SK-N-SH (cell line): ENCODE results near the gene CLEC4G. TPM values are rescaled to one million over a fixed set of nuclear protein-coding genes. Genes with fewer than 3 reads are reported as not detected.

Source experiments
- CTCF ChIA-PET: fragments of 300-600, 350-600 bp; formaldehyde crosslinking; extraction: SDS; loops from one replicate; lab custom pipeline; 2021; lab: Yijun Ruan, JAX
- POLR2A ChIA-PET: fragments of 350-600 bp; sonication (Branson Sonifier 250); formaldehyde crosslinking; extraction: SDS; loops from one replicate; lab custom pipeline; 2020; ENCODE audit warnings: antibody characterized with exemption, inconsistent platforms; lab: Yijun Ruan, JAX
- DNase-seq: peaks from one replicate; pipeline ENCODE4 v3.0.0; 2012
- H2AFZ ChIP-seq: fragments of 200-600 bp; sonication (generic); 2 replicates; pipeline ENCODE4 v1.8.1; 2016; ENCODE audit warnings: antibody characterized with exemption, mild to moderate bottlenecking, low read depth
- H3F3A ChIP-seq: fragments of 200-600 bp; sonication (generic); replicated peaks from 2 replicates; pipeline ENCODE3; 2016; ENCODE audit warnings: antibody characterized with exemption, mild to moderate bottlenecking; ENCODE audit not compliant: insufficient read depth
- H3K27ac ChIP-seq, 2 experiments: fragments of 200-500 bp in 1 of 2; fragments of 200-600 bp in 1 of 2; sonication (Bioruptor generic) in 1 of 2; sonication (generic), shearing (Covaris generic) in 1 of 2; 2 replicates each; pipeline versions ENCODE4 v1.5.1 to v1.6.1; 2014 to 2016; ENCODE audit warnings: low read depth in 2 of 2, inconsistent platforms in 1 of 2, low read length in 1 of 2, mild to moderate bottlenecking in 1 of 2, mixed read lengths in 1 of 2
- H3K27me3 ChIP-seq: fragments of 200-600 bp; sonication (generic), shearing (Covaris generic); 2 replicates; pipeline ENCODE4 v1.6.1; 2016; ENCODE audit warnings: mixed run types; ENCODE audit not compliant: insufficient read depth
- H3K36me3 ChIP-seq, 2 experiments: fragments of 200-500 bp in 1 of 2; fragments of 200-600 bp in 1 of 2; sonication (Bioruptor generic) in 1 of 2; sonication (generic) in 1 of 2; replicated peaks in 1 of 2; 2 replicates each; pipeline versions ENCODE3 to v1.5.1; 2014 to 2016; ENCODE audit warnings: low read length in 1 of 2, mild to moderate bottlenecking in 1 of 2; ENCODE audit not compliant: insufficient read depth in 2 of 2, control insufficient read depth in 1 of 2
- H3K4me1 ChIP-seq, 2 experiments: fragments of 200-500 bp in 1 of 2; fragments of 200-600 bp in 1 of 2; sonication (Bioruptor generic) in 1 of 2; sonication (generic), shearing (Covaris generic) in 1 of 2; 2 replicates each; pipeline versions ENCODE4 v1.5.1 to v1.6.1; 2014 to 2016; ENCODE audit warnings: low read depth in 1 of 2, low read length in 1 of 2, mixed run types in 1 of 2; ENCODE audit not compliant: insufficient read depth in 2 of 2, control insufficient read depth in 1 of 2
- H3K4me2 ChIP-seq: fragments of 200-600 bp; sonication (generic), shearing (Covaris generic); 2 replicates; pipeline ENCODE4 v1.6.1; 2017; ENCODE audit warnings: mixed run types
- H3K4me3 ChIP-seq, 2 experiments: fragments of 200-500 bp in 1 of 2; fragments of 200-600 bp in 1 of 2; sonication (Bioruptor generic) in 1 of 2; sonication (generic), shearing (Covaris generic) in 1 of 2; 2 replicates each; pipeline versions ENCODE4 v1.5.1 to v1.8.1; 2014 to 2016; ENCODE audit warnings: low read depth in 2 of 2, inconsistent platforms in 1 of 2, low read length in 1 of 2, mild to moderate bottlenecking in 1 of 2, mixed read lengths in 1 of 2, moderate library complexity in 1 of 2
- H3K79me2 ChIP-seq: fragments of 200-600 bp; sonication (generic); 2 replicates; pipeline ENCODE4 v1.8.1; 2017; ENCODE audit warnings: mild to moderate bottlenecking; ENCODE audit not compliant: insufficient read depth
- H3K9ac ChIP-seq: fragments of 200-600 bp; sonication (generic); 2 replicates; pipeline ENCODE4 v1.6.1; 2017; ENCODE audit warnings: mixed run types
- H3K9me2 ChIP-seq: fragments of 200-600 bp; sonication (generic); 2 replicates; pipeline ENCODE4 v1.6.1; 2017; ENCODE audit warnings: mixed run types
- H3K9me3 ChIP-seq: fragments of 200-600 bp; sonication (generic); 2 replicates; pipeline ENCODE4 v1.6.1; 2017; ENCODE audit warnings: mixed run types, mild to moderate bottlenecking, moderate library complexity
- H4K20me1 ChIP-seq: fragments of 200-600 bp; sonication (generic); 2 replicates; pipeline ENCODE4 v1.6.1; 2017; ENCODE audit warnings: mild to moderate bottlenecking, mixed run types; ENCODE audit not compliant: insufficient read depth
- FOSL2 ChIP-seq: IDR thresholded peaks from 2 replicates; pipeline ENCODE4 v1.4.0; 2012; ENCODE audit warnings: low read depth, mild to moderate bottlenecking, moderate library complexity, borderline replicate concordance
- FOXJ3 ChIP-seq: sonication (generic); formaldehyde crosslinking; IDR thresholded peaks from 2 replicates; pipeline ENCODE4 v1.5.1; 2020; ENCODE audit warnings: mild to moderate bottlenecking, missing genetic modification reagents
- GABPA ChIP-seq: IDR thresholded peaks from 2 replicates; pipeline ENCODE4 v1.4.0; 2012; ENCODE audit warnings: low read depth, mild to moderate bottlenecking
- GATA2 ChIP-seq: sonication (generic); formaldehyde crosslinking; IDR thresholded peaks from 2 replicates; pipeline ENCODE4 v1.5.0; 2020; ENCODE audit warnings: mild to moderate bottlenecking, missing genetic modification reagents
- MEF2A ChIP-seq: IDR thresholded peaks from 2 replicates; pipeline ENCODE4 v1.4.0; 2012; ENCODE audit warnings: low read depth, borderline replicate concordance
- MXI1 ChIP-seq: IDR thresholded peaks from 2 replicates; pipeline ENCODE4 v1.6.1; 2012; ENCODE audit warnings: mild to moderate bottlenecking, low read depth, low read length, improper control_type of control experiment
- NFIC ChIP-seq: IDR thresholded peaks from 2 replicates; pipeline ENCODE4 v1.4.0; 2012; ENCODE audit warnings: borderline replicate concordance
- NRF1 ChIP-seq: IDR thresholded peaks from 2 replicates; pipeline ENCODE4 v1.6.1; 2012; ENCODE audit warnings: low read depth, mild to moderate bottlenecking, low read length
- POLR2AphosphoS5 ChIP-seq: IDR thresholded peaks from 2 replicates; pipeline ENCODE4 v1.6.1; 2012; ENCODE audit warnings: low read depth, low read length
- RAD21 ChIP-seq: IDR thresholded peaks from 2 replicates; pipeline ENCODE4 v1.6.1; 2012; ENCODE audit warnings: mild to moderate bottlenecking, low read length
- RCOR1 ChIP-seq: fragments of 150-350 bp; IDR thresholded peaks from 2 replicates; pipeline ENCODE4 v1.6.1; 2017; ENCODE audit warnings: antibody characterized with exemption, low read length
- RFX5 ChIP-seq: IDR thresholded peaks from 2 replicates; pipeline ENCODE4 v1.6.1; 2012; ENCODE audit warnings: mild to moderate bottlenecking, improper control_type of control experiment, low read length
- SMC3 ChIP-seq: IDR thresholded peaks from 2 replicates; pipeline ENCODE4 v1.6.1; 2012; ENCODE audit warnings: low read depth, low read length, improper control_type of control experiment
- TCF12 ChIP-seq: IDR thresholded peaks from 2 replicates; pipeline ENCODE4 v1.4.0; 2012
- USF2 ChIP-seq: fragments of 150-350 bp; IDR thresholded peaks from 2 replicates; pipeline ENCODE4 v1.6.1; 2017; ENCODE audit warnings: antibody characterized with exemption, low read length, low read depth, borderline replicate concordance
- YY1 ChIP-seq: IDR thresholded peaks from 2 replicates; pipeline ENCODE4 v1.4.0; 2012; ENCODE audit warnings: low read depth, mild to moderate bottlenecking
- WGBS: methylation state at CpG from one replicate; pipeline ENCODE4 v1.1.6; 2017; ENCODE audit warnings: low lambda C conversion rate; 5-methylcytosine and 5-hydroxymethylcytosine counted together
- polyA plus RNA-seq, 3 experiments: library from polyadenylated mRNA; depleted of rRNA; stranded (reverse); fragments of >200 nt; gene quantifications; 2 replicates each; pipeline ENCODE4 v1.2.3, GENCODE V29; 2012
- TF ChIP-seq, protein P1 (sequence below): IDR thresholded peaks from 2 replicates; pipeline ENCODE4 v1.4.0; 2012; ENCODE audit warnings: low read depth, borderline replicate concordance

The CLEC4G gene
- polyA plus RNA-seq, 1 of the 3 experiments (the other 2 are of a cell fraction), result not detected

DNA sequence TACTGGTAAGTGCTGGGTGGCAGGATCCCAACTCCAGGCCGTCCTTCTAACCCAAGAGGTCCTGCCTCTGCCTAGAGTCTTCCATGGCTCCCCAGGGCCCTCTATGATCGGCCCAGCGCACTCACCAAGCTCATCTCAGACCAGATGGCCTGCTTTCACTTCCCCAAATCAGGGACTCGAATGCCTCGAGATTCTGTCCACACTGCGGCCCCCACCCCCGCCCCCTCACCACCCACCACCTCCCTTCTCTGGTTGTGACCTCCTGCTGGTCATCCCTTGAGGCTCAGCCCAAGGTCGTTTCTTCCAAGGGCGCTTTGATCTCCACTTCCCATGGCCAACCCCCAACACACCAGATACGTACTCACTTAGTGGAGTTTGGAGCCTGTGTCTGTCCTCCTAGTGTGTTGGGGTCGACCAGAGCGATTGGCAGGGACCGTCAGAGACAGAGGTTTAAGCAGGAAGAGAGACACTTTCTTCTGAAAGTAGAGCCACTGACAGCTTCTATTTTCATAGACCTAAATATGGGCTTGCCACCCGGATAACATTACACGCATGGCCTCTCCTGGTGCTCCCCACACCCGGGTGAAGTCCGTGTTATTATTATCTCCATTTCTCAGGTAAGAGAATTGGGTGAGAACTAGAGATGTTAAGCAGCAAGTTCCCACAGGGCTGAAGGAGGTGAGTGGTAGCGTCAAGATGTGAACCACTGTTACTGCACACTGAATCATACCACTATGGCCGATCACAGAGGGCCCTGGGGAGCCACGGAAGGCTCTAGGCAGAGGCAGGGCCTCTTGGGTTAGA lies 30.1 kb downstream of the CLEC4G start, which contains the start of gene FCER2:
FCER2 (minus strand) TSS at position 478 of the 804 bp plus-strand sequence. CDS start 2,371 bp downstream, outside the sequence.
- POLR2A ChIA-PET, result no interaction called here
- no peaks in the 10 kb centered on the region for H4K20me1 ChIP-seq
- H2AFZ ChIP-seq, result no peak within 1 kb of the TSS
- H3K9me2 ChIP-seq, result no peaks in the 10 kb centered on the region
- no peak within 1 kb of the TSS for H3K4me3 ChIP-seq
- no peak within 1 kb of the TSS for H3K4me2 ChIP-seq
- no peak for TF ChIP-seq GATA2
- TF ChIP-seq, all 33 proteins: peak for 0
- CTCF ChIA-PET, result interaction anchor here (2.5 kb wide), 1 partner anchor 21 kb away, joined by 10 read pairs; the partner anchor contains the start of gene TRAPPC5
- H3K4me1 ChIP-seq, result no peaks in the 10 kb centered on the region
- no peak within 1 kb of the TSS for H3K9ac ChIP-seq
- no peak for DNase-seq
- H3F3A ChIP-seq, result no peaks in the 10 kb centered on the region
- 7% methylated on average over 20 of the region's 20 CpGs for WGBS
- no peak within 1 kb of the TSS for H3K27ac ChIP-seq
- peaks cover 84% of the 10 kb centered on the region for H3K27me3 ChIP-seq
- no peaks in the 10 kb centered on the region for H3K9me3 ChIP-seq
- no peaks in the 10 kb centered on the region for H3K36me3 ChIP-seq
- H3K79me2 ChIP-seq, result no peaks in the 10 kb centered on the region

- Histone ChIP-seq H3K4me1 (no peaks in the 10 kb centered on the region), H3K27me3 (peaks cover 90% of the 10 kb centered on the region), H3K4me3 (no peak overlapping the region), H3K9ac (no peak overlapping the region), H3K79me2 (no peaks in the 10 kb centered on the region), H4K20me1 (no peaks in the 10 kb centered on the region), H3F3A (no peaks in the 10 kb centered on the region), H3K27ac (no peak overlapping the region), H3K4me2 (no peak overlapping the region), H3K36me3 (no peaks in the 10 kb centered on the region), H3K9me2 (no peaks in the 10 kb centered on the region), H3K9me3 (no peaks in the 10 kb centered on the region), H2AFZ (no peak overlapping the region)
- CTCF ChIA-PET, result interaction anchor here (2.5 kb wide), 1 partner anchor 21 kb away, joined by 10 read pairs; the partner anchor contains the start of gene TRAPPC5
- POLR2A ChIA-PET, result no interaction called here
- DNase-seq, result no peak
- TF ChIP-seq NFIC (no peak), MXI1 (no peak), SMC3 (no peak), RFX5 (no peak), FOSL2 (no peak), FOXJ3 (CRISPR knock-in tag) (no peak), MEF2A (no peak), POLR2AphosphoS5 (no peak), USF2 (no peak), RAD21 (no peak), GABPA (no peak), YY1 (no peak), RCOR1 (no peak), NRF1 (no peak), TCF12 (no peak)
- TF ChIP-seq, protein P1, sequence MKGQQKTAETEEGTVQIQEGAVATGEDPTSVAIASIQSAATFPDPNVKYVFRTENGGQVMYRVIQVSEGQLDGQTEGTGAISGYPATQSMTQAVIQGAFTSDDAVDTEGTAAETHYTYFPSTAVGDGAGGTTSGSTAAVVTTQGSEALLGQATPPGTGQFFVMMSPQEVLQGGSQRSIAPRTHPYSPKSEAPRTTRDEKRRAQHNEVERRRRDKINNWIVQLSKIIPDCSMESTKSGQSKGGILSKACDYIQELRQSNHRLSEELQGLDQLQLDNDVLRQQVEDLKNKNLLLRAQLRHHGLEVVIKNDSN, result no peak
- WGBS, result 41% methylated on average over 9 of the region's 12 CpGs
Observed at GRCh38 chr19:7701049-7701653, 30.8 kb downstream of the CLEC4G start.
